IMR-90 (cell line): Measurements from ENCODE around the gene P4HA2.

Experiments used
- BHLHE40 ChIP-seq: fragments of 150-350 bp; IDR thresholded peaks from 2 replicates; pipeline ENCODE4 v1.6.1; 2016; ENCODE audit warnings: mild to moderate bottlenecking, low read depth, low read length
- CTCF ChIP-seq: conservative IDR thresholded peaks from 2 replicates; pipeline ENCODE4 v1.5.1; 2012; ENCODE audit warnings: mild to moderate bottlenecking, low read depth, low read length, improper control_type of control experiment
- ELK1 ChIP-seq: fragments of 150-350 bp; IDR thresholded peaks from 2 replicates; pipeline ENCODE4 v1.6.1; 2016; ENCODE audit warnings: low read depth, mild to moderate bottlenecking, low read length, moderate library complexity, borderline replicate concordance
- MXI1 ChIP-seq: IDR thresholded peaks from 2 replicates; pipeline ENCODE4 v1.6.1; 2012; ENCODE audit warnings: low read depth, mild to moderate bottlenecking, low read length, moderate library complexity, borderline replicate concordance
- POLR2A ChIP-seq: IDR thresholded peaks from 2 replicates; pipeline ENCODE4 v1.6.1; 2012; ENCODE audit warnings: mild to moderate bottlenecking, low read depth, low read length
- RAD21 ChIP-seq: IDR thresholded peaks from 2 replicates; pipeline ENCODE4 v1.6.1; 2012; ENCODE audit warnings: low read length, improper control_type of control experiment

- TF ChIP-seq CTCF (no peak), RAD21 (no peak), POLR2A (no peak), BHLHE40 (no peak), MXI1 (no peak), ELK1 (no peak)
Measured at GRCh38 chr5:132210944-132211343, 16.7 kb downstream of the P4HA2 start.
